HG02588 (cell line): ENCODE measurements around the gene HSPB8.

Experiments
- ATAC-seq: cut with Tn5 transposase; IDR thresholded peaks from one replicate; pipeline ENCODE4 v1.9.1; 2021; ENCODE audit warnings: mild to moderate bottlenecking, moderate library complexity; ENCODE audit not compliant: unreplicated experiment

The HSPB8 gene, protein sequence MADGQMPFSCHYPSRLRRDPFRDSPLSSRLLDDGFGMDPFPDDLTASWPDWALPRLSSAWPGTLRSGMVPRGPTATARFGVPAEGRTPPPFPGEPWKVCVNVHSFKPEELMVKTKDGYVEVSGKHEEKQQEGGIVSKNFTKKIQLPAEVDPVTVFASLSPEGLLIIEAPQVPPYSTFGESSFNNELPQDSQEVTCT

DNA sequence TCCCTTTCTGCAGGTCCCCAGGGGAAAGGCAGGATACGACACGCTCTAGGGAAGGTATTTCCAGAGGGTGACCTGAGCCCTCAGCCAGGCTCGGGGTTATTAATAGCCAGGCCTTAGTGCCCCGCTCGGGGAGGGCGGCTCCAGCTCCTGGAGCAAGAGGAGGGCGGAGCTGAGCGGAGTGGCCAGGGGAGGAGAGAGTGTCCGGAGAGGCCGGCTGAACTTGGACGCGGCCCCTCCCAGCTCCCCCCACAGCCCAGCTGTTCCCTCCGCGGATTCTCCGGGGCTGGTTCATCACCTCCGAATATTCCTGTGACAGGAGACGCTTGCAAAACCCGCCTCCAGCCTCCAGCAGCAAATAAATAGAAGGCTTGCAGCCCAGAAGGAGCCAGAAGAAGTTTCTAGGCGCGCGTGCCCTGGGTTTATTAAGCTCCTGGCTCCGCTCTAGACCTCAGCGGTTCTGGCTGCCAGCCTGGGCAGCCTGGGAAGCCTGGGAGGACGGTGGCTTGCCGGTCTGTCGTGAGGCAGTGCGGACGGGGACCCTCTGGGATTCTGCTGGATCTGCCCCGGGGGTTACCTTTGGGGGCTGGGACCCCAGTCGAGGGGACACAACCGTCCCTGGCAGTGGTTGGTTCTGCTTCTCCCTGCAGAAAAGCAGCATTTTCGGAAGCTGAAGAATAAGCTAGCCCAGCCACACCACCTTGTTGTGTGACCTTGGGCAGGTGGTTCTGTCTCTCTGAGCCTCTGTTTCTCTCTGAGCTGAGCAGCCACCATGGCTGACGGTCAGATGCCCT, at the start of gene HSPB8:
Gene HSPB8 (plus strand): TSS at position 388 of the 791 bp plus-strand sequence. CDS start 382 bp downstream, at position 770.
- ATAC-seq = no peak

- no peak for ATAC-seq
These were observed 48.8 kb upstream of the HSPB8 start for GRCh38 chr12:119129827-119130434.

DNA sequence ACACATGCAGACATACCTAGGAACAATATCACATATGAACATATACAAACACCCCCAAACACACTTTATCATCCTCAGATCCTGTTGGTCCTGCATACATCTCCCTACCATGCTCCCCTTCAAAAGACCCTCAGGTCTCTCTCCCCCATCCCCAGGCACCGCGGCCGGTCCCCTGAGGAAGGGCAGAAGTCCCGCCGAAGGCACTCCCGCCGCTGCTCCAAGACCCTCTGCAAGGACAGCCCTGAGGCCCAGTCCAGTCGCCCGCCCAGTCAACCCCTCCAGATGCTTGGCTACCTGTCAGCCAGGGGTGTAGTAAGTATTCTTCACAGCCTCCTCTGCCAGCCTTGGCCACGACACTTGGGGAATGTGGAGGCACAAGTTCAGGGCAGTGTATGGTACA, 48.2 kb upstream of the HSPB8 start:
- no peak for ATAC-seq

- no peak for ATAC-seq
These were observed 44.3 kb upstream of the HSPB8 start for GRCh38 chr12:119134284-119135072.

- no peak for ATAC-seq
These were observed 41.8 kb upstream of the HSPB8 start for GRCh38 chr12:119136811-119137410.

DNA sequence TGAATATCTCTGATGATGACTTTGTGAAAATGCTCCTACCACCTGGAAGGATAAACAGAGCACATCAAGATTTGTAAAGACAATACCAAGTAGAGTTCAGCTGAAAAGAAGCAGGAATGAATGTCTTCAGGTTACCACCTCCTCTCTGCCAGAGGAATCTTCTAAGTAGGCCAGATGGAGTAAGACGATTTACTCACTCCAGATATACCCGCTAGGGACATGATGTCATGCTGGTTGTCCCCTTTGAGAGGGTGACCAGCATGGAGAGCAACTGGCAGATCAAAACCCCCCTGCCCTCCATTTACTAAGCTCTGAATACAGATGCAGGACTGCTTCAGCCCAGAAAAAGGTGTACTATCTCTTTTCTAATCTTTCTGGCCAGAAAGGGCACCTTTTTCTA, 39.3 kb upstream of the HSPB8 start:
- ATAC-seq = no peak

GRCh38 chr12:119145367-119145766, 33.4 kb upstream of the HSPB8 start:
- ATAC-seq = no peak

- no peak for ATAC-seq
These were observed 30.8 kb upstream of the HSPB8 start for GRCh38 chr12:119147847-119148448.

DNA sequence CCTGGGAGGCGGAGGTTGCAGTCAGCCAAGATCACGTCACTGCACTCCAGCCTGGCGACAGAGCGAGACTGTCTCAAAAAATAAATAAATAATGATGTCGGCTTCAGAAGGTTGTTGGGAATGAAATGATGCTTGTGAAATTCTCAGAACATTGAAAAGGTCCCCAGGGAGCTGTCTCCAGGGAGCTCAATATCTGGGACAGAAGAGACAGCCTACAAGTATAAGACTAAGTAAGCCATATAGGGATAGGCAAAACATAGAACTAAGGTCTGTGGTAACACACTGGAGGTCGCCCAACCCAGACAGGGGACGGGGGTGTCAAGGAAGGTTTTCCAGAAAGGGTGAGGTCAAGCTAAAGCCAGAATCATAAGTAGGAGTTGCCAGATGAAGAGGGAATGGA, 29.5 kb upstream of the HSPB8 start:
- no peak for ATAC-seq

DNA sequence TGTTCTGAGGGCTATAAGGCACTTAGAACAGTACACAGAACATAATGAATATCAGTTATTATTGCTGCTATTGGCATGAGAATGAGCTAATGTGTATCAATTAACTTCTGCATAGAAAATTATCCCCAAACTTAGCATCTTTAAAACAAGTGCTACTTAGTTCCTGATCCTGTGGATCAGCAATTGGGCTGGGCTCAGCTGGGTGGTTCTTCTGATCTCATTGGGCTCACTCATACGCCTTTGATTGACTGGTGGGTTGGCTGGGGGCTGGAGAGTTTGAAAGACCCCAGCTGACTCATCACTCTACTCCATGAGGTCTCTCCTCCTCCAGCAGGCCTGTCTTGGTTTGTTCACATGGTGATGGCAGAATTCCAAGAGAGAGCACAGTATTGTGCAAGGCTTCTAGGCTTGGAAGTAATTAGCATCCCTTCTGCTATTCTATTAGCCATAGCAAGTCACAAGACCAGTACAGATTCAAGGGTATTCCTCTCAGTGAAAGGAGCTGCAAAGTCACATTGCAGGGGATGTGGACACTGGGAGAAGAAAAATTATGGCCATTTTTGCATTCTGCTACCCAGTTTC, 27.2 kb upstream of the HSPB8 start:
- ATAC-seq = no peak

DNA sequence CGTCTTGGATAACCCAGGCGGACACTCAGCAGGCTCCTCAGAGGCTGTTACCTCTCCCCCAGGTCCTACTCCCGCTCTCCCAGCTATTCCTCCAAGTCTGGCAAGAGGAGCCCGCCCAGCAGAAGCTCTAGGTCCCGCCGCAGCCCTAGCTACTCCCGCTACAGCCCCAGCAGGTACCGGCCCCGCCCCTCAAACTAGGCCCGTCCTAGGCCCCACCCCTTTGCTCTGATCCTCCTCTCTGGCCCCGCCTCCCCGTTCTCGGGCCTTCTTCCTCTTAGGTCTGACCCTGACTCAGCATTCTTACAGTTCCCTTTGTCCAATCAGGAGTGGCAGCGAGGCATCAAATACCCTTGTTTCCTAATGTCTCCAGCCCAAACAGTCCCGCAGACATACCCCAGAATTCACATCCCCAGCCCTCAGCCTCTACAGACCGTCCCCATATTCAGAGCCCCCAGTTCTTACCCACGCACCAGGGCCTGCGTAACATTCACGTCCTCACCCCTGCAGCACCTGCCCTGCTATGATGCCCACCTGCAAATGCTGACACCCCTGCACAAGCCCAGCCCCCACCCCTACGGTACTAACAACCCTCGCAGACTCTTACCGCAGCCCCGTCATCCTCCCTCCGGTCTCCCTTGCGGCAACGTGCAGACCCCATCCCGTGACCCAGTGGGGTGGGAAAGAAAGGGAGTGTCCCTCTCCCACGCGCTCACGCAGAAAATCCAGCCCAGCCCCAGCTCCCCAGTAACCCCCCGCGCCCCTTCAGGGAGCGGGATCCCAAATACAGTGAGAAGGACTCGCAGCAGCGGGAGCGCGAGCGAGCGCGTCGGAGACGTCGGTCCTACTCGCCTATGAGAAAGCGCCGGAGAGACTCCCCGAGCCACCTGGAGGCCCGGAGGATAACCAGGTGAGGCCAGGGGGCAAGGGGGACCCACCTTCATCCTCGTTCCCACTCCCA, 25.0 kb upstream of the HSPB8 start:
- no peak for ATAC-seq

DNA sequence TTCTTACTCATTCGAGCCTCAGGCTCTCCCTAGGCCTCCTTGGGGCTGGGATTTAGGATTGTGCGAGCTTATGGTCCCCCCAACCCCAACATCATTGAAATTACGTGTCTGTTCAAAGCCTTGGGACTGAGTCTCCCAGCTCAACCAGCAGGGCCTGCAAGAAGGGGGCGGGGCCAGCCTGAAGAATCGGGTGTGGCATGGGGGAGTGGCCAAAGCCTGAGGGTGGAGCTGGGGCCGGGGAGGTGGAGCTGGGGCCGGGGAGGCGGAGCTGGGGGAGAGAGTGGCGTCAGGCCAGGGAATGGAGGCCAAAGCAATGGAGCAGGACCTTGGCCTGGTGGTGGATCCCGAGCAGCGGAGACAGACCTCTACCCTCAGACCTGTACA, 24.3 kb upstream of the HSPB8 start:
- no peak for ATAC-seq

DNA sequence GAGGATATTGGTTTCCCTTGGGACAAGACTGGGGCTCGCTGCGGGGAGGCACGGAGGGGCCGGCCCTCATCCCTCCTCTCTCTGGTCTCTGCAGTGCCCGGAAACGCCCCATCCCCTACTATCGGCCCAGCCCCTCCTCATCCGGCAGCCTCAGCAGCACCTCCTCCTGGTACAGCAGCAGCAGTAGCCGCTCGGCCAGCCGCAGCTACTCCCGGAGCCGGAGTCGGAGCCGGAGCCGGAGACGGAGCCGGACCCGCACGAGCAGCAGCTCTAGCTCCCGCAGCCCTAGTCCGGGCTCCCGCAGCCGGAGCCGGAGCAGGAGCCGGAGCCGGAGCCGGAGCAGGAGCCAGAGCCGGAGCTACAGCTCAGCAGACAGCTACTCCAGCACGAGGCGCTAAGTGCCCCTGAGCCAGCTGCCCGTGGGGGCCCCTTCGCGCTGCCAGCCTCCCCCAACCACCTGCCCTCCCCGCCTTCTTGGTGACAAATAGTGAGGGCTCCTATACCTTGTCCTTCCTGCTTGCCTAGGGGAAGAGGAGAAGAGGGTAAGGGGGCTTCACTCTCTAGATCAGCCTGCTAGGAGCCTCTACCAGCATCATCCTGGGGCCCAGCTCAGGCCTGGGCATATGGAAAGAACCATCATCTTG, 22.2 kb upstream of the HSPB8 start:
- no peak for ATAC-seq

DNA sequence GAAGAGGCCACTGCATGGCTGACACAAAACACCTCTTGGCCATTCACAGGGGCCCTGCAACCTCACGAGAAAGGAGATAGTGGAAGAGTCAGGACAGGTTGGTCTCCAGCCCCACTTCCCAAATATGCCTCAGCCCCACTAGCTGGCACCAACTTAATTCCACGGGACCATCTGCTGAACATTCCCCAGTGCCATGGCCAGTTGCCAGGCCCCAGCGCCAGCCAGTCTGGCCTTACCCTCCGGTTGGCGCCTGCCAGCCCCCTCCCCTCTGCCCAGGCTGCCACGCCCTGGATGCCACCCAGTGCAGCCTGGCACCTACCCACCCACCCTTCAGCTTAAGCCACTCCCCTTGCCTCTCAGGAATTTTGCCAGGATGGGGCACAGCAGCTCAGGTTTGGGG, 21.2 kb upstream of the HSPB8 start:
- ATAC-seq = no peak

DNA sequence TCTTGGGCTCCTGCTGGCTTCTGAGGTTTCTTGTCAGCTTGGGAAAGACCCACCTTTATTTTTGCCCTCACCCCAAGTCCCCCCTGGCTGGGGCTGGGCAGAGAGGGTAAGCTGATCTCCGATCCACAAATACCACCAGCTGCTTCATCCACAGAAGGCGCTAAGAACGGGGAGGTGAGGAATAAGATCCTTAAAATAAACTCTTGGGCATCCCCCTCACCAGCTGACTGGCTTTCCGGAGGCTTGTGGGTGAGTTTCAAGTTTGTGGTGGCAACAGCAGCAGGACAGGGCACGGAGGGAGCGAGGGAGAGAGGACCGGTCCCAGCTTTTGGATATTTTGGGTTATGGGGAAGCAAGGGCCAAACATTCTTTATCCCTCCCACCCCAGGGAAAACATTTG, 20.8 kb upstream of the HSPB8 start:
- no peak for ATAC-seq

DNA sequence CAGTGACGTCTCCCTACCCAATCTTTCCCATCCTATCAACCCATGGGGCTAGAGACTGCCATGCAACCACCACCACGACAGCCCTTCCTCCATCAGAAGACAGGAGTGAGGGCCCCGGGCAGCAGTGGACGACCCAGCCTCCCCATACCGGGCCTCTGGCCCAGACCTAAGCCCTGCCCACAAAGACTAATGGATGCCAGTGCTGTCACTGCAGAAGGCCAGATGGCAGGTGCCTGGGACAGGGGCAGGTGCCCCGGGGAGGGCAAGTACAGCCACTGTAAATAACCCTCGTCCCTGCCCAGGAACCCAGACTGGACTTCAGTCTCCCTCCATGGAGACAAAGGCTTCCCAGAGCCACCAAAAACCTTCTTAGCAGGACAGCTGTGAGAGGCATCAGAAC, 20.3 kb upstream of the HSPB8 start:
- ATAC-seq = no peak

DNA sequence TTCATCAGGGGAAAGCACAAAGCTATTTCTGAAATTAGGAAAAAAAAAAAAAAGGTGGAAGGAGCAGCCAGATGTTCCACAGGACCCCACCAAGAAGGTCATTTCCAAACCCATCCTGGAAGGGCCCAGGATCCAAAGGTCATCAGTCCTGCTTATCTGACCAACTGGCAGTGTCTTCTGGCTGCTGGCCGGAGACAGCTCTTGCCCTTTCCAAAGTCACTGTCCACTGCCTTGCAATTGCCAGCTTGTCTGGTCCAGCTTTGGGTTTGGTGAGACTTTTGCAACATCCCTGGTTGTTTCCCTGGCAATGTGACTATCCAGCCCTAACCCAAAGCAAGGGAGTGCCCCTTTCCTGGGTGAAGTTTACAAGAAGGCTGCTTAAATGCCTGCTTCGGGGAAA, 18.9 kb upstream of the HSPB8 start:
- ATAC-seq = no peak

GRCh38 chr12:119167902-119168301, 10.8 kb upstream of the HSPB8 start:
- no peak for ATAC-seq

GRCh38 chr12:119168721-119169120, 10.0 kb upstream of the HSPB8 start:
- ATAC-seq = no peak
